HEK293T (cell line): Measurements from ENCODE around the gene BTN3A1.

Experiments
- CTCF ChIA-PET: fragments of 350-600 bp; formaldehyde crosslinking; extraction: SDS; loops from one replicate; lab custom pipeline; 2021; ENCODE audit warnings: antibody characterized with exemption, inconsistent platforms; lab: Yijun Ruan, JAX
- POLR2A ChIA-PET: fragments of 350-600 bp; formaldehyde crosslinking; extraction: SDS; loops from one replicate; lab custom pipeline; 2020; ENCODE audit warnings: antibody characterized with exemption, inconsistent platforms; lab: Yijun Ruan, JAX
- DNase-seq: peaks from one replicate; pipeline ENCODE4 v3.0.0; 2012; ENCODE audit warnings: mixed read lengths; ENCODE audit errors: extremely low spot score
- ARNT ChIP-seq: fragments of 450-650 bp; IDR thresholded peaks from 2 replicates; pipeline ENCODE4 v1.6.1; 2017; ENCODE audit warnings: mild to moderate bottlenecking
- BHLHE40 ChIP-seq: fragments of 450-650 bp; IDR thresholded peaks from 2 replicates; pipeline ENCODE4 v1.6.1; 2016; ENCODE audit warnings: mild to moderate bottlenecking, moderate library complexity, borderline replicate concordance
- CTBP1 ChIP-seq: fragments of 450-650 bp; IDR thresholded peaks from 2 replicates; pipeline ENCODE4 v1.6.1; 2016; ENCODE audit warnings: borderline replicate concordance
- ELF4 ChIP-seq: fragments of 450-650 bp; IDR thresholded peaks from 2 replicates; pipeline ENCODE4 v1.6.1; 2017; ENCODE audit warnings: antibody characterized with exemption
- FOXA1 ChIP-seq: fragments of 450-650 bp; IDR thresholded peaks from 2 replicates; pipeline ENCODE4 v1.6.1; 2016; ENCODE audit warnings: mild to moderate bottlenecking
- FOXK2 ChIP-seq: fragments of 450-650 bp; IDR thresholded peaks from 2 replicates; pipeline ENCODE4 v1.6.1; 2016; ENCODE audit warnings: mild to moderate bottlenecking
- FOXM1 ChIP-seq: fragments of 450-650 bp; IDR thresholded peaks from 2 replicates; pipeline ENCODE4 v1.6.1; 2017; ENCODE audit warnings: mild to moderate bottlenecking, borderline replicate concordance
- HDGF ChIP-seq: fragments of 450-650 bp; IDR thresholded peaks from 2 replicates; pipeline ENCODE4 v1.6.1; 2017; ENCODE audit warnings: antibody characterized with exemption, borderline replicate concordance
- L3MBTL2 ChIP-seq: fragments of 450-650 bp; conservative IDR thresholded peaks from 2 replicates; pipeline ENCODE4 v1.6.1; 2016; ENCODE audit warnings: mild to moderate bottlenecking
- LEF1 ChIP-seq: fragments of 450-650 bp; IDR thresholded peaks from 2 replicates; pipeline ENCODE4 v1.6.1; 2017; ENCODE audit warnings: mild to moderate bottlenecking, borderline replicate concordance
- NFRKB ChIP-seq: fragments of 450-650 bp; IDR thresholded peaks from 2 replicates; pipeline ENCODE4 v1.6.1; 2016; ENCODE audit warnings: mild to moderate bottlenecking, moderate library complexity
- SP1 ChIP-seq: fragments of 450-650 bp; IDR thresholded peaks from 2 replicates; pipeline ENCODE4 v1.6.1; 2017
- SUZ12 ChIP-seq: fragments of 450-650 bp; IDR thresholded peaks from 2 replicates; pipeline ENCODE4 v1.6.1; 2016; ENCODE audit warnings: mild to moderate bottlenecking
- TARDBP ChIP-seq: fragments of 450-650 bp; IDR thresholded peaks from 2 replicates; pipeline ENCODE4 v1.6.1; 2016
- ZNF384 ChIP-seq: fragments of 450-650 bp; IDR thresholded peaks from 2 replicates; pipeline ENCODE4 v1.6.1; 2016
- TF ChIP-seq, protein P1 (sequence below): fragments of 450-650 bp; IDR thresholded peaks from 2 replicates; pipeline ENCODE4 v1.6.1; 2016

The BTN3A1 gene

DNA sequence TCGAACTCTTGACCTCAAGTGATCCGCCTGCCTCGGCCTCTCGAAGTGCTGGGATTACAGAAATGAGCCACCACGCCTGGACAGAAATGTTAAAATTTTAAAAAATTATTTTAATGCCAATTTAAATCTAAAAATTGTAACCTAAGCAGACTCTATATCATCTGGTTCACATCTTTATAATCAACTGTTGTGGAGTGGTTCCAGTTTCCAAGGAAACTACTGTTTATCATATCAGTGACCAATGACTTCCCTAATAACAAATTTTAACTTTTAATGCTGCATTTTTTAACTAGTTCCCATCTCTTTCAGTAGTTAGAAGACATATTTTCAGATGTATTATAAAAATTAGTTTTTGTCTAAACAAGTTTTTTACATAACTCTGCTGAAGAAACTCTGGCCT lies 42.3 kb upstream of the BTN3A1 start:
- CTCF ChIA-PET = no interaction called here
- TF ChIP-seq BHLHE40 (no peak), LEF1 (no peak), ZNF384 (no peak), TARDBP (no peak)
- DNase-seq = no peak

DNA sequence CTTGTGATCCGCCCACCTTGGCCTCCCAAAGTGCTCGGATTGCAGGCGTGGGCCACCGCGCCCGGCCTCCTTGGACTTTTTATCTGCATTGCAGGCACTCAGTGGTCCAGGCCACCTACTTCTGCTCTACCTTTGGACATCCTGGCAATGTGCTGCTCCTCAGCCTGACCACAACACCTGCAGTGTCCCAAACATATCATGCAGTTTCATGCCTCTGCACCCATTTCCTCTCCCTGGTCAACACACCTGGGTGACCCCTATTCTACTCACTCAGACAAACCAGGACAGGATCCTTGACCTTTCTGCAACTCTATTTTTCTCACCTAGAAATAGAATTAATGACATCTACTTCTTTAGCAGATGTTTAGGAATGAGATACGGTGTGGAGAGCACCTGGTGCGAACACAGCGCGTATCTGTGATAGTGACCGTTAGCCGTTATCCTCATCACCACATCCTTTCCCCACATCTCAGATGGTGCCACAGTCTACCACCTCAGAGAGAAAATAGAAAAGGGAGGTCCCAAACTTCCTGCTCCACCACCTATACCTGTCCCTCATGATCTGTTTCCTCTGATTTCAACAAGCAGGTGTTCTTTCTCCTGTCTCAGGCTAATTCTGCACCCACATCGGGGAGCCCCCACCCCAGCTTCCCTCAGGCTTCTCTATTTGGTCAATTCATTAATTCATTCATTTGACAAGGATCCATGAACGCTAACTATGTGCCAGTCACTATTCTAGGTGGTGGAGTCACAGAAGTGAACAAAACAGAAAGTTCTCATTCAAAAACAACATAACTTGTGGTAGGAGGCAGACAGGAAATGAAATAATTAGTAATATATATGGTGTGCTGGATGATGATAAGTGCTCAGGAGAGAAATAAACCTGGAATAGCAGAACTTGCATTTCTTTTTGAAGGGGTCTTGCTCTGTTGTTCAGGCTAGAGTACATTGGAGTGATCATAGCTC lies 41.3 kb upstream of the BTN3A1 start:
- POLR2A ChIA-PET = no interaction called here

More for the DNA sequence above, 42.3 kb upstream of the BTN3A1 start:
- POLR2A ChIA-PET = no interaction called here

DNA sequence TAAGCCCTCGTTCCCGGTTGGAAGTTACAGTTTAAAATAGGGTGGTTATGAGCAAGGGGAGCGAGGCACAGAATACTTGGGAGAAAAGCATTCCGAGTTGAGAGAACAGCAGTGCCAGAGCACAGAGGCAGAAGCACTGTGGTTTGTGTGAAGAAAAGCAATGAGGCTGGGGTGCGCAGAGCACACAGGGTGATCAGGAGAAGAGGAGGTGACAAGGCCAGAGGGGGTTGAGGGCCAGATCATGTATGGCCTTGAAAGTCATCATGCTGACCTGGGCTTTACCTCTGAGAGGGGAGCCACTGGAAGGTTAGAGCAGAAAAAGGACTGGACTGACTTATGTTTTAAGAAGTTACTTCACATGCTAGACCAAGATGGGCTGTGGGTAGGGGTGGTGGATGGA lies 40.5 kb upstream of the BTN3A1 start:
- POLR2A ChIA-PET = no interaction called here

More for the DNA sequence above, 41.3 kb upstream of the BTN3A1 start:
- CTCF ChIA-PET = interaction anchor here (0.6 kb wide), 1 partner anchor 194 kb away, joined by 4 read pairs; no protein-coding TSS in a partner anchor
- TF ChIP-seq LEF1 (no peak), ELF4 (no peak), FOXM1 (no peak), ARNT (no peak), FOXA1 (no peak)
- DNase-seq = no peak

DNA sequence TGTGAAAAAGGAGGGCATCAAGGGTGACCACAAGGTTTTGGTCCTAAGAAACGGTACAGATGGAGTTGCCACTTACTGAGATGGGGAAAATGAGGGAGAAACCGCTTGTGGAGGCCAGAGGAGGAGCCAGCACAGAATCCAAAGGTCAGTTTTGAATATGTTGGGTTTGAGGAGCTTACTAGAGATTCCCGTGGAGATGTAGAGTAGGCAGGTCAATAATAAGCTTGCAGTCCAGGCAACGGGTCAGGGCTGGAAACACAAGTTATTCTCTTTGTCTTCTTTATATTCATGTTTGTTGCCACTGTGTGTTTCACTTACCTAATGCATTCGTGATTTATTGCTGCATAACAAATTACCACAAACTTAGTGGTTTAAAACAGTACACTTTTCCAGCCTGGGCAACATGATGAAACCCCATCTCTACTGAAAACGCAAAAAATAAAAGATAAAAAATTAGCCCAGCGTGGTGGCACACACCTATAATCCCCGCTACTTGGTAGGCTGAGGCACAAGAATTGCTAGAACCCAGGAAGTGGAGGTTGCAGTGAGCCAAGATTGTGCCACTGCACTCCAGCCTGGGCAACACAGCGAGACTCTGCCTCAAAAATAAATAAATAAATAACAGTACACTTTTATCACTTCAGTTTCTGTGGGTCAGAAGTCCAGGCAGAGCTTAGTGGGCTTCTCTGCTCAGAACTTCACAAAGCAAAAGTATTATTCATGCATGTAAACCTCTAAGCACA lies 39.8 kb upstream of the BTN3A1 start:
- CTCF ChIA-PET = no interaction called here

More for the DNA sequence above, 40.5 kb upstream of the BTN3A1 start:
- no peak for DNase-seq
- TF ChIP-seq ELF4 (no peak), TARDBP (no peak), ZNF384 (no peak), NFRKB (no peak), LEF1 (no peak), BHLHE40 (no peak), CTBP1 (no peak), FOXM1 (no peak), L3MBTL2 (no peak), ARNT (no peak), FOXA1 (no peak), SP1 (no peak), SUZ12 (no peak), FOXK2 (no peak), HDGF (no peak)
- TF ChIP-seq, protein P1, sequence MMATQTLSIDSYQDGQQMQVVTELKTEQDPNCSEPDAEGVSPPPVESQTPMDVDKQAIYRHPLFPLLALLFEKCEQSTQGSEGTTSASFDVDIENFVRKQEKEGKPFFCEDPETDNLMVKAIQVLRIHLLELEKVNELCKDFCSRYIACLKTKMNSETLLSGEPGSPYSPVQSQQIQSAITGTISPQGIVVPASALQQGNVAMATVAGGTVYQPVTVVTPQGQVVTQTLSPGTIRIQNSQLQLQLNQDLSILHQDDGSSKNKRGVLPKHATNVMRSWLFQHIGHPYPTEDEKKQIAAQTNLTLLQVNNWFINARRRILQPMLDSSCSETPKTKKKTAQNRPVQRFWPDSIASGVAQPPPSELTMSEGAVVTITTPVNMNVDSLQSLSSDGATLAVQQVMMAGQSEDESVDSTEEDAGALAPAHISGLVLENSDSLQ = no peak
- CTCF ChIA-PET = no interaction called here

DNA sequence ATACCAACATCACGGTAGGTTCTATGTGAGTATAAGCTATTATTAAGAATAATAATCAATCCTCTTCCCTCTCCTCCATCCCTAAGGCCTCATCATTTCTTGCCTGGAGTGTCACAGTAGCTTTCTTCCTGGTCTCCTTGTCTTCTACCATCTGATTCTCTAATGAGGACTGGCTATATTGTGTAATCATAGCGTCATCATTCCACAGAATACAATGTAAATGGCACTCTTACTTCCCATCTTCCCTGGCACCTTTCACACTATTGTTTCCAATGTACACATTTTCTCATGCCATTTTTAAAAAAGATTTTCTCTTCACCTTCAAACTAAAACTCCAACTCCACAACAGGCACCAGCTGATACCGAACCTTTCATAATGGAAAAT lies 39.2 kb upstream of the BTN3A1 start:
- ChIA-PET CTCF (interaction anchor here (0.9 kb wide), 1 partner anchor 174 kb away, joined by 3 read pairs; no protein-coding TSS in a partner anchor), POLR2A (interaction anchor here (1.0 kb wide), 1 partner anchor 111 kb away, joined by 3 read pairs; no protein-coding TSS in a partner anchor)
- no peak for DNase-seq
- no peak for TF ChIP-seq ELF4
- TF ChIP-seq, protein P1 = no peak
- TF ChIP-seq NFRKB = no peak
- no peak for TF ChIP-seq L3MBTL2
- TF ChIP-seq ARNT = no peak
- TF ChIP-seq BHLHE40 = no peak
- no peak for TF ChIP-seq FOXM1
- TF ChIP-seq ZNF384 = no peak
- no peak for TF ChIP-seq FOXA1
- no peak for TF ChIP-seq FOXK2
- TF ChIP-seq SUZ12 = no peak
- no peak for TF ChIP-seq SP1
- TF ChIP-seq TARDBP = no peak
- no peak for TF ChIP-seq LEF1
- TF ChIP-seq CTBP1 = no peak
- no peak for TF ChIP-seq HDGF

More for the DNA sequence above, 39.8 kb upstream of the BTN3A1 start:
- TF ChIP-seq ELF4 = no peak
- no peak for TF ChIP-seq ZNF384
- TF ChIP-seq FOXK2 = no peak
- TF ChIP-seq ARNT = no peak
- TF ChIP-seq L3MBTL2 = no peak
- TF ChIP-seq CTBP1 = no peak
- TF ChIP-seq TARDBP = no peak
- no peak for TF ChIP-seq SP1
- no peak for TF ChIP-seq SUZ12
- TF ChIP-seq LEF1 = no peak
- no peak for DNase-seq
- POLR2A ChIA-PET = no interaction called here
